Astrocyte of the cerebellum (primary cell): ENCODE results near the gene HS3ST1.

Source experiments
- DNase-seq: peaks from one replicate; pipeline ENCODE4 v3.0.0-alpha.2; 2011; ENCODE audit warnings: low read depth
- H3K4me3 ChIP-seq: 2 replicates; pipeline ENCODE4 v1.5.1; 2011; ENCODE audit warnings: mild to moderate bottlenecking, low read depth, low read length, moderate library complexity
- CTCF ChIP-seq: IDR thresholded peaks from 2 replicates; pipeline ENCODE4 v1.5.1; 2012; ENCODE audit warnings: low read length, low read depth, moderate library complexity, mild to moderate bottlenecking; ENCODE audit errors: missing control alignments
- in situ Hi-C: cut with HindIII; loops from 2 replicates; pipeline ENCODE4 v1.10.0; 2017; ENCODE audit warnings: low sequenced_read_pairs

Gene HS3ST1

GRCh38 chr4:11354531-11354930 is 74.2 kb downstream of the HS3ST1 start:
- H3K4me3 ChIP-seq, result no peak overlapping the region
- in situ Hi-C loops, result no loop called here
- TF ChIP-seq CTCF, result no peak
- no peak for DNase-seq

GRCh38 chr4:11348449-11349088 is 80.1 kb downstream of the HS3ST1 start:
- no peak for TF ChIP-seq CTCF
- DNase-seq, result no peak
- no peak overlapping the region for H3K4me3 ChIP-seq
- in situ Hi-C loops, result no loop called here

GRCh38 chr4:11344916-11345315 is 83.8 kb downstream of the HS3ST1 start:
- in situ Hi-C loops, result no loop called here
- H3K4me3 ChIP-seq, result no peak overlapping the region
- TF ChIP-seq CTCF, result no peak
- no peak for DNase-seq

GRCh38 chr4:11343536-11343935 is 85.2 kb downstream of the HS3ST1 start:
- no peak for TF ChIP-seq CTCF
- H3K4me3 ChIP-seq, result no peak overlapping the region
- in situ Hi-C loops, result no loop called here
- no peak for DNase-seq
